Loucy (cell line): Measurements from ENCODE around the gene PGAP6.

ENCODE experiments used
- EZH2phosphoT487 ChIP-seq: fragments of 200-600 bp; IDR thresholded peaks from 2 replicates; pipeline ENCODE4 v1.6.1; 2018; ENCODE audit warnings: antibody characterized with exemption, mild to moderate bottlenecking, moderate library complexity, borderline replicate concordance
- TF ChIP-seq, protein P1 (sequence below): fragments of 200-600 bp; sonication (generic); conservative IDR thresholded peaks from 2 replicates; pipeline ENCODE4 v1.5.1; 2014; ENCODE audit warnings: mild to moderate bottlenecking, antibody characterized with exemption, low read length

DNA sequence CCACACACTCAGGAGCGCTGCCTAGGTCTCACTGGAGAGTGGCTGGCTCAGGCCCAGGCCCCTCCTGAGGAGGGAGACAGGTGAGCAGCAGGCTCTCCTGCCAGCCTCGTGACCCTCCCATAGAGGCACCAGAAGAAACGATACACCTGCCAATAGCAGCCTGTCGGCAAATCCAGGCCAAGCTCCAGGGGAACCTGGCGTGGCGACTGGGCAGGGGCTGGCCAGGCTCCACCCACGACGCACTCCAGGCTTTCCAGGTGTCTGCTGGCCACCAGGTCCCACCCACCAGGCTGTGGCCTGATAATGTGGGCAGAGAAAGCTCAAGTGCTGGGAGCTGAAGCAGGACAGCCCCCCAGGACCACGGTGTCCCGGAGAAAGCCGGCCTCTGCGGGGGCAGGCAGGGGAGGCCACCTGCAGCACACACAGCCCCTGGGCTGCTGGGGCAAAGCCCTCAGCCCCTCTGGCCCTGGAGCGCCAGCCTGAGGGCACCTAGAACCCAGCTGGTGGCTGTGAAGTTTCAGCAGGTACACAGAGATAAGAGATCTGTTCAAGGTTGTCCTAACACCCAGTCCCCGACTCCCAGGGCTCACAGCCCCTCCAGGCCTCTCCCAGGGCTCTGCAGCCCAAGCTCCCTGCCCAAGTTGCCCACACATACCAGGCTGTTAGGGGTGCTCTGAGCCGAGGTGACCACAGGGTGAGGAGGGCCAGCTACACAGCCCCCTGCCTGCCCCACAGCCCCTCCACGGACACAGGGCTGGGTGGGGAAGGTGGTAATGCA is 2.4 kb downstream of the PGAP6 start:
- TF ChIP-seq, protein P1, sequence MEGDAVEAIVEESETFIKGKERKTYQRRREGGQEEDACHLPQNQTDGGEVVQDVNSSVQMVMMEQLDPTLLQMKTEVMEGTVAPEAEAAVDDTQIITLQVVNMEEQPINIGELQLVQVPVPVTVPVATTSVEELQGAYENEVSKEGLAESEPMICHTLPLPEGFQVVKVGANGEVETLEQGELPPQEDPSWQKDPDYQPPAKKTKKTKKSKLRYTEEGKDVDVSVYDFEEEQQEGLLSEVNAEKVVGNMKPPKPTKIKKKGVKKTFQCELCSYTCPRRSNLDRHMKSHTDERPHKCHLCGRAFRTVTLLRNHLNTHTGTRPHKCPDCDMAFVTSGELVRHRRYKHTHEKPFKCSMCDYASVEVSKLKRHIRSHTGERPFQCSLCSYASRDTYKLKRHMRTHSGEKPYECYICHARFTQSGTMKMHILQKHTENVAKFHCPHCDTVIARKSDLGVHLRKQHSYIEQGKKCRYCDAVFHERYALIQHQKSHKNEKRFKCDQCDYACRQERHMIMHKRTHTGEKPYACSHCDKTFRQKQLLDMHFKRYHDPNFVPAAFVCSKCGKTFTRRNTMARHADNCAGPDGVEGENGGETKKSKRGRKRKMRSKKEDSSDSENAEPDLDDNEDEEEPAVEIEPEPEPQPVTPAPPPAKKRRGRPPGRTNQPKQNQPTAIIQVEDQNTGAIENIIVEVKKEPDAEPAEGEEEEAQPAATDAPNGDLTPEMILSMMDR = no peak
- TF ChIP-seq EZH2phosphoT487 = no peak
